T-helper 17 cell (primary cell): ENCODE measurements around the gene ALDH9A1. TPM values are rescaled to one million over a fixed set of nuclear protein-coding genes. Genes with fewer than 3 reads are reported as not detected.
"Not testable (repeated sequence)": the region's sequence is repeated elsewhere in the genome, so short reads cannot be mapped to it uniquely, and the experiment has no call there.

ENCODE experiments used
- ATAC-seq: fragments of 150-1000 bp; cut with Tn5 transposase; 2 replicates; pipeline ENCODE4 v1.10.0; 2021; ENCODE audit warnings: mild to moderate bottlenecking, moderate library complexity
- DNase-seq, 3 donors: peaks; one replicate each; pipeline versions ENCODE4 v3.0.0 to v3.0.0-alpha.2; 2020 to 2021
- H3K9me3 ChIP-seq: one replicate; pipeline ENCODE4 v1.7.0; 2013; ENCODE audit warnings: low read length, mild to moderate bottlenecking; ENCODE audit not compliant: control insufficient read depth, poor library complexity, severe bottlenecking
- H3K27ac Mint-ChIP-seq: one replicate; pipeline ENCODE4 v1.8.0; 2022; ENCODE audit warnings: mild to moderate bottlenecking, moderate library complexity, mixed read lengths
- H3K27me3 Mint-ChIP-seq: one replicate; pipeline ENCODE4 v1.8.0; 2022; ENCODE audit warnings: mixed read lengths
- H3K36me3 Mint-ChIP-seq: one replicate; pipeline ENCODE4 v1.8.0; 2022; ENCODE audit warnings: low read depth, mixed read lengths
- H3K4me1 Mint-ChIP-seq: one replicate; pipeline ENCODE4 v1.8.0; 2022; ENCODE audit warnings: mild to moderate bottlenecking, mixed read lengths
- H3K4me3 Mint-ChIP-seq: one replicate; pipeline ENCODE4 v1.8.0; 2022; ENCODE audit warnings: mild to moderate bottlenecking, moderate library complexity, mixed read lengths
- total RNA-seq, 4 donors: library from RNA in 2 of 4; stranded (reverse) in 2 of 4; gene quantifications; one replicate each; pipeline ENCODE4 v1.2.3 and lab custom pipeline; 2022 to 2026

Gene ALDH9A1
- total RNA-seq, 2 donors from 2014 or later, result 33.9 to 37.0 TPM

DNA sequence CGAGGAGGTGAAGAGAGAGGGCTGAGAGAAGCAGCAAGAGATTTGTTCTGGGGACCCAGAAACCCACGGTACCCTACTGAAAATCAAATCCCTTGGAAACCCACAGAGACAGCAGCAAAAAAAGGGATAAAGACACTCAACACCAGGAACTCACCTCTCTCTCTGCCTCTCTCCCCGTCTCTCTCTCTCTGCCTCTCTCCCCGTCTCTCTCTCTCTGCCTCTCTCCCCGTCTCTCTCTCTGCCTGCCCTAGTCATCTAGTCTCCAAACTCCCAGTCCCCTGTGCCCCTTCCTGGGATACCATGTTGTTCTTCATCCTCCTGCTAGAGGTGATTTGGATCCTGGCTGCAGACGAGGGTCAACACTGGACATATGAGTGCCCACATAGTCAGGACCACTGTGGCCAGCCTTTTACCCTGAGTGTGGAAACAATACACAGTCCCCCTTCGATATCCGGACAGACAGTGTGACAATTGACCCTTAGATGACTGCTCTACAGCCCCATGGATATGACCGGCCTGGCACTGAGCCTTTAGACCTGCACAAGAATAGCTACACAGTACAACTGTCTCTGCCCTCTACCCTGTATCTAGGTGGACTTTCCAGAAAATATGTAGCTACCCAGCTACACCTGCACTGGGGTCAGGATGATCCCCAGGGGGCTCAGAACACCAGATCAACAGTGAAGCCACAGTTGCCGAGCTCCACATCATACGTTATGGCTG, 9.8 kb upstream of the ALDH9A1 start:
- H3K4me1 Mint-ChIP-seq, result peaks cover 7% of the 10 kb centered on the region
- peaks cover 32% of the 10 kb centered on the region for H3K27me3 Mint-ChIP-seq
- H3K27ac Mint-ChIP-seq, result no peak overlapping the region
- DNase-seq (no peak), ATAC-seq (no peak)
- no peaks in the 10 kb centered on the region for H3K9me3 ChIP-seq
- H3K36me3 Mint-ChIP-seq, result peaks cover 8% of the 10 kb centered on the region
- no peak overlapping the region for H3K4me3 Mint-ChIP-seq

- no peak for DNase-seq
- Mint-ChIP-seq H3K4me1 (peaks cover 7% of the 10 kb centered on the region), H3K36me3 (peaks cover 6% of the 10 kb centered on the region), H3K4me3 (no peak overlapping the region), H3K27me3 (peaks cover 19% of the 10 kb centered on the region), H3K27ac (no peak overlapping the region)
- H3K9me3 ChIP-seq, result no peaks in the 10 kb centered on the region
- no peak for ATAC-seq
Observed at GRCh38 chr1:165703648-165704047, 5.3 kb upstream of the ALDH9A1 start.

DNA sequence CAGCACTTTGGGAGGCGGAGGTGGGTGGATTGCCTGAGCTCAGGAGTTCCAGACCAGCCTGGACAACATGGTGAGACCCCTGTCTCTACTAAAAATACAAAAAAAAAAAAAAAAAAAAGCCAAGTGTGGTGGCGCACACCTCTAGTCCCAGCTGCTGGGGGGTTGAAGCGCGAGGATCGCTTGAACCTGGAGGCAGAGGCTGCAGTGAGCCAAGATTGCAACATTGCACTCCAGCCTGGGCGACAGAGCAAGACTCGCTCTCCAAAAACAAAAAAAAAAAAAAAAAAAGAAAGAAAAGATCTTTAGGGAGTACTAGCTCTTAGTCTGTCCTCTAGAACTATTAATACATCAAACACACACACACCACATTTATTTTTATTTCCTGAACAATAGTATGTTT, 3.6 kb upstream of the ALDH9A1 start:
- H3K4me1 Mint-ChIP-seq, result peaks cover 17% of the 10 kb centered on the region
- not testable (repeated sequence) for DNase-seq, H3K36me3 Mint-ChIP-seq, H3K9me3 ChIP-seq, H3K4me3 Mint-ChIP-seq, H3K27ac Mint-ChIP-seq, ATAC-seq
- H3K27me3 Mint-ChIP-seq, result peaks cover 11% of the 10 kb centered on the region

DNA sequence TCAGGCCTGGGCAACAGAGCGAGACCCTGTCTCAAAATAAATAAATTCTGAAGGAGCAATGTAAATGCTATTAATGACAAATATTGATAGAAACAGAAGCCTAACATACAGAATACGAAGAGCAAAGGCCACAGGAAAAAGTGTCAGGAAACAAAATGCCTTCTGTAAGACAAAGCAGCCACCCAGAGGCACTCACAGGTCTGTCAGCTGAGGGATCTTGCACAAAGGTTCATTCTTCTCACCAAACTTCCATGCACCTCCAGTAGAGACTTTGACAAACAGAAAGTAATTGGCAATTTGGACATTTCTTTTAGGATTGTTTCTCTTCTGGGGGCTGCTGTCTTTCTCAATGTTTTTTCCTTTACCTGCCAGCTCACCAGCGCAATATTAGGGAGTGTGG, 1.2 kb upstream of the ALDH9A1 start:
- DNase-seq (no peak), ATAC-seq (no peak)
- H3K4me1 Mint-ChIP-seq, result peaks cover 24% of the 10 kb centered on the region
- no peaks in the 10 kb centered on the region for H3K36me3 Mint-ChIP-seq
- no peaks in the 10 kb centered on the region for H3K27me3 Mint-ChIP-seq
- no peaks in the 10 kb centered on the region for H3K9me3 ChIP-seq
- H3K4me3 Mint-ChIP-seq, result peak overlapping the region; percentile 25
- H3K27ac Mint-ChIP-seq, result no peak overlapping the region

DNA sequence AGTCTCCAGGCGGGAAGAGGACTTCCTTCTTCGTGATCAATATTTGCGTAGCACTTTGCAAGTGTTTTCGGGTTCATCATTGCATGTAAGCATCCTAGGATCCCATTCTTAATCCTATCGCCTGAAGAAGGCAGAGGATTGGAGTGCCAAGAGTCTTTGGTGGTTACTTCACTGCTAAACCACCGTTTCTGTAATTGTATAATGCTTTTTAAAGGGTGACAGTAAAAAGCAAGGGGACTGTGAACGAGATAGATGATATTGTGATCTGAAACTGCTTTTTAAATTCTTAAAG, 345 bp upstream of the ALDH9A1 start:
- Mint-ChIP-seq H3K36me3 (no peaks in the 10 kb centered on the region), H3K27ac (peak overlapping the region; percentile 97), H3K27me3 (no peaks in the 10 kb centered on the region), H3K4me1 (peaks cover 24% of the 10 kb centered on the region), H3K4me3 (peak overlapping the region; percentile 98)
- no peaks in the 10 kb centered on the region for H3K9me3 ChIP-seq
- DNase-seq (no peak), ATAC-seq (no peak)

DNA sequence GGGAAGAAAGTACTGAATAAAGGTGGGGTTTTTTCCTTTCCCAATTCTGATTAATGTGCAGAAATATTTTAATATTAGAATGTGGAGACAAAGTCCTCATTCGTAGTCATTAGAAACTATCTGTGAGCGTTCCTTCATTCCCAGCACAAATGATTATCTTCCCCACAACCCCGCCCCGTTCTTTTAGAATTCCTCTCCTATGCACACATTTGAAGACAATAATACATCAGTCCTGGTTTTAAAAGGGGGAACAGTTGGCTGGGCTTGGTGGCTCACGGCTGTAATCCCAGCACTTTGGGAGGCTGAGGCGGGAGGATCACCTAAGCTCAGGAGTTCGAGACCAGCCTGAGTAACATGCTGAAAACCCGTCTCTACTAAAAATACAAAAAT, 876 bp downstream of the ALDH9A1 start:
- H3K9me3 ChIP-seq, result no peaks in the 10 kb centered on the region
- Mint-ChIP-seq H3K36me3 (peaks cover 2% of the 10 kb centered on the region), H3K27ac (peak overlapping the region; percentile 97), H3K4me1 (peaks cover 22% of the 10 kb centered on the region), H3K4me3 (peak overlapping the region; percentile 98), H3K27me3 (no peaks in the 10 kb centered on the region)
- ATAC-seq (no peak), DNase-seq (no peak)

- Mint-ChIP-seq H3K4me3 (peak overlapping the region; percentile 98), H3K4me1 (peaks cover 30% of the 10 kb centered on the region), H3K27ac (peak overlapping the region; percentile 97), H3K27me3 (no peaks in the 10 kb centered on the region), H3K36me3 (peaks cover 2% of the 10 kb centered on the region)
- DNase-seq (no peak), ATAC-seq (no peak)
- no peaks in the 10 kb centered on the region for H3K9me3 ChIP-seq
Observed at GRCh38 chr1:165696625-165697100, 1.7 kb downstream of the ALDH9A1 start.

DNA sequence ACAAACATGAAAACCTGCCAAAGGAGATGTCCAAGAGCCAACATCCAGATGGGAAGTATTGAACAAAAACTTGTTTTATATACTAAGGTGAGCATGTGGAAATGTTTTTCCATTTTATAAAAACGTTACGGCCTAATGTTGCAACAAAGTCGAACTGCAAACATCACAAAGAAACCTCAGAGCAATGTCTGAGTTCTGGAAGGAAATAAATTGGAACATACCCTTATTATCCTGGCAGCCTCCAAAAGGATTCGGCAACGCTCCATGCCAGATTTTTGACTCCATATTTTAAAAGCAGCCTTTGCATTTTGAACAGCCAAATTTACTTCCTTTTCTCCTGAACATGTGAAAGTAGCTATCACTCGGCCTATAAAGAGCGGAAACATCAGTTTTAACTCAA, 3.3 kb downstream of the ALDH9A1 start:
- Mint-ChIP-seq H3K36me3 (peaks cover 2% of the 10 kb centered on the region), H3K27ac (no peak overlapping the region), H3K4me3 (no peak overlapping the region), H3K4me1 (peaks cover 37% of the 10 kb centered on the region), H3K27me3 (no peaks in the 10 kb centered on the region)
- DNase-seq (no peak), ATAC-seq (no peak)
- H3K9me3 ChIP-seq, result no peaks in the 10 kb centered on the region

- Mint-ChIP-seq H3K27me3 (no peaks in the 10 kb centered on the region), H3K36me3 (peaks cover 5% of the 10 kb centered on the region), H3K4me3 (no peak overlapping the region), H3K4me1 (peaks cover 46% of the 10 kb centered on the region), H3K27ac (no peak overlapping the region)
- ATAC-seq (no peak), DNase-seq (no peak)
- no peaks in the 10 kb centered on the region for H3K9me3 ChIP-seq
Observed at GRCh38 chr1:165688046-165688445, 10.3 kb downstream of the ALDH9A1 start.

- DNase-seq, result no peak
- H3K9me3 ChIP-seq, result no peaks in the 10 kb centered on the region
- ATAC-seq, result no peak
- Mint-ChIP-seq H3K27ac (peak overlapping the region; percentile 81), H3K4me3 (no peak overlapping the region), H3K27me3 (no peaks in the 10 kb centered on the region), H3K36me3 (peaks cover 6% of the 10 kb centered on the region), H3K4me1 (peaks cover 42% of the 10 kb centered on the region)
Observed at GRCh38 chr1:165686971-165687433, 11.4 kb downstream of the ALDH9A1 start.

GRCh38 chr1:165686121-165686970, 12.0 kb downstream of the ALDH9A1 start:
- DNase-seq (no peak), ATAC-seq (peak; percentile 42)
- Mint-ChIP-seq H3K27ac (peak overlapping the region; percentile 81), H3K36me3 (peaks cover 9% of the 10 kb centered on the region), H3K27me3 (no peaks in the 10 kb centered on the region), H3K4me3 (peak overlapping the region; percentile 4), H3K4me1 (peaks cover 35% of the 10 kb centered on the region)
- no peaks in the 10 kb centered on the region for H3K9me3 ChIP-seq

DNA sequence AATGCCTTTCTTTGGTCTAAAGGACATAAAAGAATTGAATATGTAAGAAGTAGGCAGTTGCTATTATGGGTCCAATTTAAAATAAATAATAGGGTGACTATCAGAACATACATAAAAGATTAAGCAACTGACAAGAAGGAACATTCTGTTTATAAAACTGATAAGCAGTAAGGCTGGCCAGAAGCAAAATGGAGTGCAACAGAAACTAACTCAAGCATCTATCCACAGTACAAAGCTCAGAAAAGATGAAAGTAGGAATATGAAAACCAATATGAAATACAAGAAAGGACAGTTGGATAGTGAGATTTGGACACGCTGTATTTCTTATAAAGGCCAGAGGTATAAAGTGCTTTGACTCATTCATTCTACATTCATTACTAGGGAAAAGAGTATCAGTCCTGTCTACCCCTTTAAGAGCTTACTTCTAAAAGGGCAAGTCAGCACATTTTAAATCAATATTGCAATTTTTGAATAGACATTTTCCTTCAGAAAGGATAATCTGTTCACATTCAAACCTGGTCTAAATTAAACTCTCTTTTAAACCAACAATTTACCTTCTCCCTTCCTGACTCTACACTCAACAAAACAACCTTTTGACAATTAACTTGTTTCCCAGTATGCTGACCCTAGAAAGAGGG, 14.4 kb downstream of the ALDH9A1 start:
- ATAC-seq (no peak), DNase-seq (no peak)
- Mint-ChIP-seq H3K27ac (peak overlapping the region; percentile 81), H3K4me3 (no peak overlapping the region), H3K36me3 (peaks cover 11% of the 10 kb centered on the region), H3K4me1 (peaks cover 33% of the 10 kb centered on the region), H3K27me3 (no peaks in the 10 kb centered on the region)
- no peaks in the 10 kb centered on the region for H3K9me3 ChIP-seq

GRCh38 chr1:165680773-165681172, 17.6 kb downstream of the ALDH9A1 start:
- H3K27ac Mint-ChIP-seq, ATAC-seq, H3K9me3 ChIP-seq, H3K27me3 Mint-ChIP-seq, DNase-seq, H3K4me3 Mint-ChIP-seq: not testable (repeated sequence)
- Mint-ChIP-seq H3K36me3 (peaks cover 16% of the 10 kb centered on the region), H3K4me1 (peaks cover 19% of the 10 kb centered on the region)
